Esophagus muscularis mucosa (tissue), 4 donors: ENCODE data around the gene GMPR2. TPM values are rescaled to one million over a fixed set of nuclear protein-coding genes. Genes with fewer than 3 reads are reported as not detected.

Source experiments
- DNase-seq: peaks from one replicate; pipeline ENCODE4 v3.0.0-alpha.2; 2017; ENCODE audit errors: extremely low spot score
- H3K27ac ChIP-seq, 4 donors: fragments of 200-600 bp; sonication (generic); replicated peaks in 1 of 4; 1 replicate in 3 of 4; 2 replicates in 1 of 4; pipeline ENCODE4 v1.5.1; 2016 to 2019; ENCODE audit warnings: mild to moderate bottlenecking in 1 of 4
- H3K27me3 ChIP-seq, 4 donors: fragments of 200-600 bp; sonication (generic); one replicate each; pipeline versions ENCODE4 v1.5.1 to v1.6.0; 2016 to 2019
- H3K36me3 ChIP-seq, 4 donors: fragments of 200-600 bp; sonication (generic); one replicate each; pipeline ENCODE4 v1.5.1; 2016 to 2019
- H3K4me1 ChIP-seq, 4 donors: fragments of 200-600 bp; sonication (generic); one replicate each; pipeline ENCODE4 v1.5.1; 2016 to 2019
- H3K4me3 ChIP-seq, 4 donors: fragments of 200-600 bp; sonication (generic); 1 replicate in 2 of 4; 2 replicates in 2 of 4; pipeline ENCODE4 v1.5.1; 2016 to 2019; ENCODE audit warnings: mild to moderate bottlenecking in 4 of 4, moderate library complexity in 1 of 4
- H3K9me3 ChIP-seq, 4 donors: fragments of 200-600 bp; sonication (generic); 1 replicate in 3 of 4; 2 replicates in 1 of 4; pipeline ENCODE4 v1.5.1; 2016 to 2019
- EP300 ChIP-seq: sonication (generic); formaldehyde crosslinking; IDR thresholded peaks from one replicate; pipeline ENCODE4 v1.6.1; 2017; ENCODE audit warnings: antibody characterized with exemption
- POLR2A ChIP-seq: fragments of 450-650 bp; IDR thresholded peaks from one replicate; pipeline ENCODE4 v1.6.1; 2017; ENCODE audit warnings: antibody characterized with exemption, moderate library complexity, mild to moderate bottlenecking, low read depth
- POLR2AphosphoS5 ChIP-seq, 2 donors: sonication (generic); formaldehyde crosslinking; IDR thresholded peaks; one replicate each; pipeline ENCODE4 v1.6.1; 2017; ENCODE audit warnings: antibody characterized with exemption in 2 of 2
- WGBS: methylation state at CpG from one replicate; pipeline ENCODE4 v1.1.5; 2018; 5-methylcytosine and 5-hydroxymethylcytosine counted together
- intact Hi-C: fragments of 100-400 bp; cut with DNase I; formaldehyde crosslinking; loops from one replicate; pipeline ENCODE4 v1.15.1; 2023
- total RNA-seq, 4 donors: library from RNA; depleted of rRNA; stranded (reverse); fragments of >200 nt; gene quantifications; one replicate each; pipeline versions ENCODE4 v1.1.0 to v1.2.1, GENCODE V29; 2016
- TF ChIP-seq, protein P1 (sequence below), 3 experiments: fragments of 200-600 bp in 2 of 3; fragments of 450-650 bp in 1 of 3; sonication (generic) in 2 of 3; IDR thresholded peaks; one replicate each; pipeline ENCODE4 v1.5.1; 2017 to 2019; ENCODE audit warnings: antibody characterized with exemption in 3 of 3, mild to moderate bottlenecking in 2 of 3, moderate library complexity in 1 of 3

Gene GMPR2
- total RNA-seq, 4 donors from 2014 or later: 43.1 to 53.4 (median 50.5) TPM

GRCh38 chr14:24266344-24267244 is 33.9 kb downstream of the GMPR2 start:
- peaks cover 0 to 7% (median 7%) of the 10 kb centered on the region in 4 donors for H3K4me1 ChIP-seq
- H3K36me3 ChIP-seq: peaks cover 20 to 61% (median 47%) of the 10 kb centered on the region in 4 donors
- WGBS: 81% methylated on average over 18 of the region's 18 CpGs

GRCh38 chr14:24267516-24267915 is 34.8 kb downstream of the GMPR2 start:
- H3K4me1 ChIP-seq: peaks cover 6 to 13% (median 12%) of the 10 kb centered on the region in 4 donors
- intact Hi-C loops: no loop called here
- 94% methylated on average over 9 of the region's 9 CpGs for WGBS
- no peaks in the 10 kb centered on the region for H3K27me3 ChIP-seq
- H3K4me3 ChIP-seq: no peak overlapping the region
- peaks cover 20 to 61% (median 47%) of the 10 kb centered on the region in 4 donors for H3K36me3 ChIP-seq
- DNase-seq: no peak
- no peak overlapping the region for H3K27ac ChIP-seq
- no peaks in the 10 kb centered on the region for H3K9me3 ChIP-seq
- TF ChIP-seq, protein P1, sequence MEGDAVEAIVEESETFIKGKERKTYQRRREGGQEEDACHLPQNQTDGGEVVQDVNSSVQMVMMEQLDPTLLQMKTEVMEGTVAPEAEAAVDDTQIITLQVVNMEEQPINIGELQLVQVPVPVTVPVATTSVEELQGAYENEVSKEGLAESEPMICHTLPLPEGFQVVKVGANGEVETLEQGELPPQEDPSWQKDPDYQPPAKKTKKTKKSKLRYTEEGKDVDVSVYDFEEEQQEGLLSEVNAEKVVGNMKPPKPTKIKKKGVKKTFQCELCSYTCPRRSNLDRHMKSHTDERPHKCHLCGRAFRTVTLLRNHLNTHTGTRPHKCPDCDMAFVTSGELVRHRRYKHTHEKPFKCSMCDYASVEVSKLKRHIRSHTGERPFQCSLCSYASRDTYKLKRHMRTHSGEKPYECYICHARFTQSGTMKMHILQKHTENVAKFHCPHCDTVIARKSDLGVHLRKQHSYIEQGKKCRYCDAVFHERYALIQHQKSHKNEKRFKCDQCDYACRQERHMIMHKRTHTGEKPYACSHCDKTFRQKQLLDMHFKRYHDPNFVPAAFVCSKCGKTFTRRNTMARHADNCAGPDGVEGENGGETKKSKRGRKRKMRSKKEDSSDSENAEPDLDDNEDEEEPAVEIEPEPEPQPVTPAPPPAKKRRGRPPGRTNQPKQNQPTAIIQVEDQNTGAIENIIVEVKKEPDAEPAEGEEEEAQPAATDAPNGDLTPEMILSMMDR (IDR thresholded peaks at IDR 0.05): no peak
- TF ChIP-seq POLR2A (no peak), EP300 (no peak), POLR2AphosphoS5 (IDR thresholded peaks at IDR 0.05) (no peak)

More at GRCh38 chr14:24266344-24267244, 33.9 kb downstream of the GMPR2 start:
- TF ChIP-seq POLR2A (no peak), POLR2AphosphoS5 (IDR thresholded peaks at IDR 0.05) (no peak), EP300 (no peak)
- TF ChIP-seq, protein P1 (IDR thresholded peaks at IDR 0.05): no peak
- no peaks in the 10 kb centered on the region for H3K9me3 ChIP-seq
- no peak overlapping the region for H3K4me3 ChIP-seq
- H3K27ac ChIP-seq: no peak overlapping the region
- H3K27me3 ChIP-seq: no peaks in the 10 kb centered on the region
- intact Hi-C loops: no loop called here
- DNase-seq: no peak

GRCh38 chr14:24268225-24268624 is 35.5 kb downstream of the GMPR2 start:
- no peak for DNase-seq
- H3K4me3 ChIP-seq: no peak overlapping the region
- intact Hi-C loops: no loop called here
- no peaks in the 10 kb centered on the region for H3K27me3 ChIP-seq
- H3K27ac ChIP-seq: no peak overlapping the region
- H3K4me1 ChIP-seq: peaks cover 6 to 13% (median 12%) of the 10 kb centered on the region in 4 donors
- TF ChIP-seq EP300 (no peak), POLR2AphosphoS5 (IDR thresholded peaks at IDR 0.05) (no peak), POLR2A (no peak)
- TF ChIP-seq, protein P1 (IDR thresholded peaks at IDR 0.05): no peak
- 84% methylated on average over 7 of the region's 9 CpGs for WGBS
- peaks cover 20 to 61% (median 47%) of the 10 kb centered on the region in 4 donors for H3K36me3 ChIP-seq
- H3K9me3 ChIP-seq: no peaks in the 10 kb centered on the region

DNA sequence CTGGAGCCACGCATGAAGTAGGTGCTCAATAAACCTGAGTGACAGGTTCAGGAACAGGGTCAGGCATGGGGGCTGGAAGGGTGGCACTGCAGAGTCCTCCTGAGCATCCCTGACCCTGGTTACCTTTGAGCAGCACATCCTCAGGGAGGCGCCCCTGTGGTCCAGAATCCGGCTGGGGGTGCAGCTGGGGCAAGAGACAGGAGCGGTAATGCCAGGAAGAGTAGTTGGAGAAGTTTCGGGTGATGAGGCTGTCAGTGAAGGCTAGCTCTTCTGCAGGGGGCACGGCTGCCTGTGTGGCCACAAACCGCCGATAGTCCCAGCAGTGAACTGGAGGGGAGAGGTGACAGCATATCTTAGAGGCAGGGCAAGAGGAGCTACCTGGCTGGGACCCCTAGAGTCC is 36.6 kb downstream of the GMPR2 start:
- H3K9me3 ChIP-seq: no peaks in the 10 kb centered on the region
- TF ChIP-seq EP300: no peak
- no peak for TF ChIP-seq POLR2A
- TF ChIP-seq, protein P1 (IDR thresholded peaks at IDR 0.05): no peak
- no peak for TF ChIP-seq POLR2AphosphoS5 (IDR thresholded peaks at IDR 0.05)
- H3K27me3 ChIP-seq: no peaks in the 10 kb centered on the region
- H3K27ac ChIP-seq: no peak overlapping the region
- no peak overlapping the region for H3K4me3 ChIP-seq
- intact Hi-C loops: no loop called here
- 95% methylated on average over 8 of the region's 8 CpGs for WGBS
- H3K4me1 ChIP-seq: peaks cover 10 to 13% (median 12%) of the 10 kb centered on the region in 4 donors
- peaks cover 20 to 57% (median 44%) of the 10 kb centered on the region in 4 donors for H3K36me3 ChIP-seq
- no peak for DNase-seq
